Heart left ventricle (tissue), 16 donors: ENCODE results near the gene ZNF23. TPM values are rescaled to one million over a fixed set of nuclear protein-coding genes. Genes with fewer than 3 reads are reported as not detected.
A peak's percentile ranks its signal among the peaks of the same experiment; 100 is the strongest.

Source experiments
- ATAC-seq, 4 donors: fragments of 200-7000 bp; cut with Tn5 transposase; one replicate each; pipeline ENCODE4 v1.9.1; 2020 to 2022; ENCODE audit warnings: moderate library complexity in 4 of 4, mild to moderate bottlenecking in 3 of 4, moderate number of reproducible peaks in 1 of 4
- DNase-seq, 5 donors: peaks; one replicate each; pipeline ENCODE4 v3.0.0-alpha.2; 2020
- H3K27ac ChIP-seq, 12 donors: fragments of 200-600 bp; sonication (generic) in 4 of 12; one replicate each; pipeline versions ENCODE4 v1.5.0 to v1.8.0; 2016 to 2022; ENCODE audit warnings: mild to moderate bottlenecking in 2 of 12
- H3K27me3 ChIP-seq, 9 donors: fragments of 200-600 bp; sonication (generic) in 2 of 9; one replicate each; pipeline versions ENCODE4 v1.5.1 to v1.8.0; 2016 to 2022; ENCODE audit warnings: mild to moderate bottlenecking in 3 of 9
- H3K36me3 ChIP-seq, 9 donors: fragments of 200-600 bp; sonication (generic) in 2 of 9; one replicate each; pipeline versions ENCODE4 v1.5.0 to v1.8.0; 2018 to 2022; ENCODE audit warnings: mild to moderate bottlenecking in 2 of 9
- H3K4me1 ChIP-seq, 12 donors: fragments of 200-600 bp; sonication (generic) in 4 of 12; one replicate each; pipeline versions ENCODE4 v1.5.0 to v1.8.0; 2016 to 2022; ENCODE audit warnings: mild to moderate bottlenecking in 3 of 12
- H3K4me3 ChIP-seq, 12 donors: fragments of 200-600 bp; sonication (generic) in 4 of 12; one replicate each; pipeline versions ENCODE4 v1.5.0 to v1.8.0; 2017 to 2022; ENCODE audit warnings: mild to moderate bottlenecking in 9 of 12, moderate library complexity in 4 of 12
- H3K9me3 ChIP-seq, 12 donors: fragments of 200-600 bp; sonication (generic) in 4 of 12; one replicate each; pipeline versions ENCODE4 v1.5.0 to v1.8.0; 2016 to 2022; ENCODE audit warnings: mild to moderate bottlenecking in 1 of 12
- CTCF ChIP-seq, 12 donors: fragments of 200-600 bp; sonication (generic) in 4 of 12; IDR thresholded peaks; one replicate each; pipeline versions ENCODE4 v1.5.0 to v1.8.0; 2018 to 2022; ENCODE audit warnings: antibody characterized with exemption in 12 of 12, mild to moderate bottlenecking in 5 of 12
- POLR2A ChIP-seq, 2 donors: fragments of 450-650 bp; IDR thresholded peaks; one replicate each; pipeline ENCODE4 v1.6.1; 2017; ENCODE audit warnings: antibody characterized with exemption in 2 of 2, mild to moderate bottlenecking in 2 of 2, moderate library complexity in 2 of 2
- WGBS, 4 donors: extraction: QIAGEN DNeasy Blood & Tissue Kit in 2 of 4; methylation state at CpG; one replicate each; pipeline versions ENCODE4 v1.1.5 to v1.1.7; 2013 to 2018; 5-methylcytosine and 5-hydroxymethylcytosine counted together
- intact Hi-C, 10 donors: fragments of 100-400 bp; cut with DNase I; formaldehyde crosslinking; loops; one replicate each; pipeline versions ENCODE4 v1.11.1 to v1.14.2; 2022
- polyA plus RNA-seq, 2 donors: library from polyadenylated mRNA; stranded (reverse); fragments of 200-250 nt; gene quantifications; one replicate each; pipeline ENCODE4 v1.2.3, GENCODE V29; 2013
- total RNA-seq, 9 donors: library from RNA; depleted of rRNA in 2 of 9; stranded (reverse); fragments of >200 nt in 2 of 9; fragmentation: NEBNext Ultra II Directional in 3 of 9; extraction: Animal tissue kit (Norgen Biotek cat#: 25700) in 3 of 9; gene quantifications; one replicate each; pipeline versions ENCODE4 v1.1.0 to v1.2.4, GENCODE V29; 2016 to 2023
- donor health status: ischemic (EF 13 %, LVEDD 7.1; RV severe dilation, severe dysfunction).
- donor health status: healthy with polysubstance abuse.
- donor health status: DM: no; HTN: yes; CAD: no.
- donor health status: DM: no; HTN: no; CAD: no.
- donor health status: ischemic (EF 25% LVEDD 6.9; RV normal size, moderate dysfunction).
- donor health status: ischemic (EF 25% LVEDD 5.7; RV mildly dilated, moderate dysfunction).
- donor health status: healthy.
- donor health status: DM: yes; HTN: yes; CAD: no.
- donor health status: ischemic (EF 35%, LVEDD 5.7; RV mildly dilated, moderate dysfunction).
- donor health status: nonischemic (EF 11% LVEDD 7.7; RV severe dilation, severe dysfunction).
- donor health status: DM: yes; HTN: yes; CAD: no.
- donor health status: PGD.
- donor health status: ischemic (EF 29% LVEDD 5.4; RV normal size, mild dysfunction).
- donor health status: nonischemic (EF 23%, LVEDD 6.1; RV moderate dilation, normal function).

Gene ZNF23
- total and polyA plus RNA-seq, 11 donors = 2.7 to 7.4 (median 4.7) TPM

GRCh38 chr16:71426069-71426879 is 35.8 kb downstream of the ZNF23 start:
- TF ChIP-seq CTCF (IDR thresholded peaks at IDR 0.05) = no peak
- no peak for TF ChIP-seq POLR2A (IDR thresholded peaks at IDR 0.05)
- intact Hi-C loops = loop anchor here in 1 of 10 donors (10.0 kb wide), 1 partner anchor 189 kb away; no protein-coding TSS in a partner anchor
- WGBS, 4 donors = 1 to 4% (median 2%) methylated on average over 19 to 48 of the region's 48 CpGs
- no peak for DNase-seq
- H3K36me3 ChIP-seq = no peaks in the 10 kb centered on the region
- H3K27me3 ChIP-seq = peaks cover 4 to 68% (median 20%) of the 10 kb centered on the region in 9 donors
- peaks cover 0 to 9% (median 2%) of the 10 kb centered on the region in 12 donors for H3K9me3 ChIP-seq
- peaks cover 0 to 8% (median 0%) of the 10 kb centered on the region in 12 donors for H3K4me1 ChIP-seq
- H3K4me3 ChIP-seq = no peak overlapping the region
- H3K27ac ChIP-seq = no peak overlapping the region
- ATAC-seq = peak in 1 of 4 donors; percentile 40

- ATAC-seq (no peak), DNase-seq (no peak)
- Histone ChIP-seq H3K27me3 (peaks cover 4 to 62% (median 19%) of the 10 kb centered on the region in 9 donors), H3K27ac (no peak overlapping the region), H3K4me3 (no peak overlapping the region), H3K36me3 (no peaks in the 10 kb centered on the region), H3K9me3 (peaks cover 0 to 9% (median 2%) of the 10 kb centered on the region in 12 donors), H3K4me1 (peaks cover 0 to 8% (median 0%) of the 10 kb centered on the region in 12 donors)
- intact Hi-C loops = loop anchor here in 1 of 10 donors (10.0 kb wide), 1 partner anchor 189 kb away; no protein-coding TSS in a partner anchor
- TF ChIP-seq CTCF (IDR thresholded peaks at IDR 0.05) (no peak), POLR2A (IDR thresholded peaks at IDR 0.05) (no peak)
- 3 to 8% (median 5%) methylated on average over 16 to 18 of the region's 18 CpGs for WGBS, 4 donors
These were observed 36.3 kb downstream of the ZNF23 start for GRCh38 chr16:71425746-71426068.

- H3K27ac ChIP-seq = no peak overlapping the region
- 53 to 84% (median 67%) methylated on average over 4 to 6 of the region's 6 CpGs for WGBS, 4 donors
- no peaks in the 10 kb centered on the region for H3K36me3 ChIP-seq
- intact Hi-C loops = loop anchor here in 1 of 10 donors (10.0 kb wide), 1 partner anchor 190 kb away; no protein-coding TSS in a partner anchor
- H3K27me3 ChIP-seq = peaks cover 4 to 53% (median 19%) of the 10 kb centered on the region in 9 donors
- ATAC-seq (no peak), DNase-seq (no peak)
- peaks cover 0 to 8% (median 0%) of the 10 kb centered on the region in 12 donors for H3K4me1 ChIP-seq
- no peak for TF ChIP-seq POLR2A (IDR thresholded peaks at IDR 0.05)
- TF ChIP-seq CTCF (IDR thresholded peaks at IDR 0.05) = no peak
- no peak overlapping the region for H3K4me3 ChIP-seq
- peaks cover 0 to 9% (median 2%) of the 10 kb centered on the region in 12 donors for H3K9me3 ChIP-seq
These were observed 37.4 kb downstream of the ZNF23 start for GRCh38 chr16:71424626-71425025.

- peaks cover 4 to 45% (median 19%) of the 10 kb centered on the region in 9 donors for H3K27me3 ChIP-seq
- no peak for TF ChIP-seq CTCF (IDR thresholded peaks at IDR 0.05)
- no peak for TF ChIP-seq POLR2A (IDR thresholded peaks at IDR 0.05)
- H3K4me3 ChIP-seq = no peak overlapping the region
- 71 to 87% (median 73%) methylated on average over 7 of the region's 7 CpGs for whole genome bisulfite sequencing, 4 donors
- H3K27ac ChIP-seq = no peak overlapping the region
- intact Hi-C loops = loop anchor here in 1 of 10 donors (10.0 kb wide), 1 partner anchor 191 kb away; no protein-coding TSS in a partner anchor
- H3K36me3 ChIP-seq = no peaks in the 10 kb centered on the region
- H3K4me1 ChIP-seq = peaks cover 0 to 8% (median 0%) of the 10 kb centered on the region in 12 donors
- H3K9me3 ChIP-seq = peaks cover 0 to 9% (median 2%) of the 10 kb centered on the region in 12 donors
- DNase-seq = no peak
- ATAC-seq = no peak
These were observed 38.2 kb downstream of the ZNF23 start for GRCh38 chr16:71423865-71424264.
